A549 treated with ZK216348 at 1 μM for 4 hours (cell line): Measurements from ENCODE around the gene TPGS2. TPM values are rescaled to one million over a fixed set of nuclear protein-coding genes. Genes with fewer than 3 reads are reported as not detected.

Experiments used
- total RNA-seq: library from RNA; stranded (reverse); fragments of 200-300 nt; extraction: Qiagen RNA extraction; gene quantifications from 5 replicates; pipeline ENCODE4 v1.2.3, GENCODE V29; 2022; ENCODE audit warnings: low read depth

Gene TPGS2, protein sequence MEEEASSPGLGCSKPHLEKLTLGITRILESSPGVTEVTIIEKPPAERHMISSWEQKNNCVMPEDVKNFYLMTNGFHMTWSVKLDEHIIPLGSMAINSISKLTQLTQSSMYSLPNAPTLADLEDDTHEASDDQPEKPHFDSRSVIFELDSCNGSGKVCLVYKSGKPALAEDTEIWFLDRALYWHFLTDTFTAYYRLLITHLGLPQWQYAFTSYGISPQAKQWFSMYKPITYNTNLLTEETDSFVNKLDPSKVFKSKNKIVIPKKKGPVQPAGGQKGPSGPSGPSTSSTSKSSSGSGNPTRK
- 76.2 to 94.4 TPM (median 90.0 TPM) in 5 replicates for total RNA-seq

DNA sequence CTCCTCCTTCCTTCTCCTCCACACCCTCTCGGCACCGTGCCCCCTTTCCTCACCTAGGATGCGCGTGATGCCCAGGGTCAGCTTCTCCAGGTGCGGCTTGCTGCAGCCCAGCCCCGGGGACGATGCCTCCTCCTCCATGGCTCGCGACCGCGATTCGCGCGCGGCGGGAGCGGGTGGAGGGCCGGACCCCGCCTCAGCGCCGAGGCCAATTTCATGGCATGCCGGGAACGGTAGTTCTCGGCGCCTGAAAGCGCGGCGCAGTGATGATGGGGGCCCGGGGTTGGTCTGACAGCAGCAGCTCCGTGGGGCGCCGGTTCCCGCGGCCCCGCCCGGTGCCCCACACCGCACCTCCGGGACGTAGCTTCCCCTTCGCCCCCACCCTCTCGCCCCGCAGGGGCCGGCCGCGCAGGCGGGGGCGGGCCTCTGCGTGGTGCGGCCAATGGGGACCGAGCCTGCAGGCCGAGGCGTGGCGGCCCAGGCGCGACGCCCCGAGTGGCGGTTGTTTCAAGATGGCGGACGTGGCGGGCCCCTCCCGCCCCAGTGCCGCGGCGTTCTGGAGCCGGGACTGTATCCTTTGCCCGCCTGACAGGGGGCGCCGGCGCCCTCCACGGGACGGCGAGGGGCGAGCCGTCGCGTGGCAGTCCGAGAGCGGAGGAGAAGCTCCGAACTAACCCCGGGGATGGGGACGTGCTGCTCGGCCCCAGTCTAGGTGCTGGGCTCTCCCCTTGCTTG, at the start of gene TPGS2, which contains the start of gene KIAA1328:
Gene TPGS2, minus strand, starts transcription at position 373 of the 732 bp plus-strand sequence. Its CDS starts 235 bp downstream, at position 138.
Gene KIAA1328, plus strand, starts transcription at position 498 of the 732 bp plus-strand sequence. Its CDS starts 12 bp downstream, at position 510.

Other genes starting within 250 kb of the TPGS2 start
- gene KIAA1328, start 125 bp upstream of the TPGS2 start, total RNA-seq, result 1.2 to 1.8 TPM (median 1.3 TPM) in 5 replicates